Stimulated activated CD8-positive, alpha-beta memory T cell treated with anti-CD3 and anti-CD28 coated beads, Interleukin-2, amount 100 ng/mL, for 48 hours (primary cell): ENCODE data around the gene C15orf62.

Experiments used
- DNase-seq, 2 donors: peaks; one replicate each; pipeline ENCODE4 v3.0.0-alpha.2; 2020; ENCODE audit warnings: low read depth in 2 of 2

The C15orf62 gene

DNA sequence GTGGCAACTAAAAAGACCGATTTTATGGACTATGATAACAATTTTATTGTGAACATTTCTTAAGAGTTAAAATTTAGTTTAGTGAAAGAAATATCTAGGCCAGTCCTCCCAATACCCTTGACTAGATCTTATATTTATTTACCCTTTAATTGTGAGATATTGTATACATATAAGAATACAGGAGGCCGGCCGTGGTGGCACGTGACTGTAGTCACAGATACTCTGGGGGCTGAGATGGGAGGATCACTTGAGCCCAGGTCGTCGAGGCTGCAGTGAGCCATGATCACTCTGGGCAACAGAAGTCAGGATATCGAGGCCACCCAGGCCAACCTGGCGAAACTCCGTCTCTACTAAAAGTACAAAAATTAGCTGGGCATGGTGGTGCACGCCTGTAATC is 14.0 kb upstream of the C15orf62 start:
- no peak for DNase-seq

DNA sequence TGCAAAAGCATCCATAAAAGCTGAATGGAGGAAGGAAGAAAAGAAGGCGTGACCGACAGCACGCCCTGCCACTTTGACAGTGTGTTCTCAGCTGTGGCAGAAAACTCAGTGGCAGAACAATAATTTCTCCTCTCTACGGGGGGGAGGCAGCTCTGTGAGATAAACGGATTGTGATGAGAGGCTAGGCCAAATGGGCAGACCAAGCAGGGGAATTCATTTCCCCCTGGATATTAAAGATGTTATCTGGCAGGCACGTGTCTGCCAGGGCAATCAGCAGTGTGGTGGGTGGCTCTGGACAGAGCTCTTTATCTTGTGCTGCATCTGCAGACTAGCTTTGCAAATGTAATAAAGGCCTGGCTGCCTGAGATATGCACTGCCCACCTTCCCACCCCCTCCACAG is 12.8 kb upstream of the C15orf62 start:
- no peak for DNase-seq

DNA sequence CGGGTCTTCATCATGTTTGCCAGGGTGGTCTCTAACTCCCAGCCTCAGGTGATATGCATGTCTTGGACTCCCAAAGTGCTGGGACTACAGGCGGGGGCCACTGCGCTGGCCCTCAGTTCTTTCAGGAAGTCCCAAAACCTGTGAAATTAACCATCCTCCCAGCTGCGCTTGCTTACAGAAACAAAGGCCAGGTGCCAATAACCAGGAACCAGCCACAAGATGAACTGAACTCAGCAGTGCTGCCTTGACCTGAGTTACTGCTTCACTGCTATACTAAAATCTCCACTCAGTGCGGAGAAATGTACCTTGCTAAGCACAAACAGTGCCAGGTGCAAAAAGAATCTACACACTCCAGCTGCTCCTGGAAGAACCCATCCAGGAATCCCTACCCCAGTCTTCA is 9.8 kb upstream of the C15orf62 start:
- DNase-seq, result no peak

DNA sequence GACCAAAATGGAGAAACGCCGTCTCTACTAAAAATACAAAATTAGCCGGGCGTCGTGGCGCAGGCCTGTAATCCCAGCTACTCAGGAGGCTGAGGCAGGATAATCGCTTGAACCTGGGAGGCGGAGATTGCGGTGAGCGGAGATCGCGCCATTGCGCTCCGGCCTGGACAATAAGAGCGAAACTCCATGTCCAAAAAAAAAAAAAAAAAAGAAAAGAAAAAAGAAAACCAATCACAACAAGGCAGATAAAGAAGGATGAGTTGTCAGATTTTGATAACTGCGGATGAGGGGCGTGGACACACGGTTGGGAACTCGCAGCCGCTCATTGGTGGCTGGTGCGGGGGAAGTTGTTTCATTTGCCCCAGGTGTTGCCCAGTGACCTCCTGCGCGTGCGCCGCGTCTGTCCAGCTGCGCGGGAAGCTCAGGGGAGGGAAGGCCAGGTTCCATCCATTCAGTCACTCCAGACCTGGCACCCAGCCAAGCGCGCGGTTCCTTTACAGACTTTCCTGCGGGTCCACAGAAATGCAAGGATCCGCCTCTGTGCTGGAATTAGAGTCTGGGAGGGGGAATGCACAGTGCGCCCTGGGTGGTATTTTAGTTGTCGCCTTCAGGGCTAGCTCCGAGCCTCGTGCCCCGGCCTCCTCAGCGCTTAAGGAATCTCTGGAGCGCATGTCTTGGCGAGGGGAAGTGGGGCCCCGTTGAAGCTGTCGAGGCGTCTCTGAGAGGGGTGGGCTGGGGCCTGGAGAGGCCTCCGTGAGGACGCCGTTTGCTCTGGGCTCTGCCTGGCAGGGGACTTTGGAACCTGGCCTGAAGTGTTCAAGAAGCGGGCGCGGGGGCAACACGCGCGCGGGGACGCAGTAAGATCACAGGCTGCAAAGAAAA is 6.6 kb upstream of the C15orf62 start:
- DNase-seq, result no peak

DNA sequence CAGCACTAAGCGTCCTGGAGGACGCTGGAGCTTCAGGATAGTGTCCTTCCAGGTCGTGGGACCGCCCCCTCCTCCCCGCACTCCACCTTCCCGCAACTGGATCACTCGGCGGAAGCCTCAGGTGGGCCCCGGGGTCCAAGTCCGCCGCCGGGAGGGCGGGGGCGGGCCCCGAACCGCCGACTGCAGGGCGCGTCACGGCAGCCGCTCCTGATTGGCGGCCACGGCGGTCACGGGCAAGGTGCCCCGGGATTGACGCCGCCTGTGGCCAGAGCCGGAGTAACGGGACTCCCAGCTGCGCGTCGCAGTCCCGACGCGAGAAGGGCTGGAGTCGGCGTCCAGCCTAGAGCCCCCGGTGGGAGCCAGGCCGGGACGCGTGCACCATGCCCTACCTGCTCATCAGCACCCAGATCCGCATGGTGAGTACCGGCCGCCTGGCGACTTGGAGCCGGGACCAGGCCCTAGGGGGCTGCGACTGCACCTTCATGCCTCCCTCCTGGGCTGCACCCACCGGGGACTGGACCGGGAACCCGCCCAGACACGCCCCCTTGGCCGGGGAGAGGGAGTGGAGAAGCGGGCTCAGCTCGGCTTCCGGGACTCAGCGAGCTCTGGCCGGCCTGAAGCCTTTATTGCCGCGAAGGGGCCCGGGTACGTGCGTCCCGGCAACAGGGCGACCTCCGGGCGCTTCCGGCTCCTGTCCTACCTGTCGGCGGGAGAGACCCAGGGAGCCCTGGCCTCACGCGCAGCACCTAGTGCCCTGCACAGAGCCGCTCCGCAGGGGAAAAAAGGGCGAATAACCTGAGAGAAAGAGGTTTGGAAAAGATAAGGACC is 5.8 kb upstream of the C15orf62 start, which contains the start of gene GCHFR:
GCHFR (plus strand) TSS at position 268 of the 828 bp plus-strand sequence; CDS start at position 381, 113 bp downstream.
- peak in 1 of 2 donors; percentile 61 for DNase-seq

DNA sequence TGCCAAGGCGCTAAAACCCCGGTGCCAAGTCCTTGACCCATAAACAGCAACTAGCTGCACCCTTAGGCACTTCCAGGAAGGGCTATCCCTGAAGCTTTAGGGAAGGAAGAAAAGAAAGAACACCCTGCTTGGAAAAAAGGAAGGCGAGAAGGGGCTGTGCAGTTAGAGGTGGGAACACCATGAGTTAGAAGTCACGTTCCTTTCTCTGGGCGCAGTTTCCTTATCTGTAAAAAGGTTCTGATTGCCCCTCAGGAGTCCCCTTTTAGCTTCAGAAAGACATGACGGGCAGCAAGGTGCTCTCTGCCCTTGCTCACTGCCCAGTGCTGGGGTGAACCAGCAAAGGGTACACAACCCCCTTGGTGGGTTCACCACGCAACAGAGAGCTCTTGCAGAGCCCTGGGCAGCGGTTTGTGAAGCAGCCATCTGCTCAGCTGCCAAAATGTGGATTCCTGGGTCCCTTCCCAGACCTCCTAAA is 5.1 kb upstream of the C15orf62 start:
- no peak for DNase-seq

DNA sequence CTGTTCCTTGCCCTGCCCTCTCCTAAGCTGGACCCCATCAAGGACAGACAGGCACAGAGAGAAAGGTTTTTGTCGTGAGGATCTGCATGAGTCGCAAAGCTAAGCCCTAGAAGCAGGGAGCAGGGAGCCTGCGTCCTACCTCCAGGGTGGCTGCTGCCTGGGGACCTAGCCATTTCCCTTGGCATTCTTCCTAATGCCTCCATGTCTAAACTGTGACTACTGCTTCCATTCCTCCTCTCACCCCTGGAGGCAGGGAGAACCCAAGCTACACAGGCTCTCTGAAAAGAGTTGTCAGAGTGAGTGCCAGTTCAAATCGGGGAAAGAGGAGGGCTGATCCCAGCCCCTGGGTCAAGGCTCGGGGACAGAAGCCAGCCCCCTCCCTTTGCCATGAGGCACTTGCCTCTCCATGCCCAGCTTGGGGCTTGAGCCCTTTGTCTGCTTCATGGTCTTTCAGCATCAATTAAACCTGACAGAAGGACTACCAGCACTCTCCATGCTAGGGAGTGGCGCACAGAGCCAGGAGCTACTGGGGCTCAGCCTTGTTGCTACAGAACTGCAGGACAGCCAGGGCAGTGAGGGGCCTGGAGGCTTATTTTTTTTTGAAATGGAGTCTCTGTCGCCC is 3.5 kb upstream of the C15orf62 start:
- DNase-seq, result no peak

DNA sequence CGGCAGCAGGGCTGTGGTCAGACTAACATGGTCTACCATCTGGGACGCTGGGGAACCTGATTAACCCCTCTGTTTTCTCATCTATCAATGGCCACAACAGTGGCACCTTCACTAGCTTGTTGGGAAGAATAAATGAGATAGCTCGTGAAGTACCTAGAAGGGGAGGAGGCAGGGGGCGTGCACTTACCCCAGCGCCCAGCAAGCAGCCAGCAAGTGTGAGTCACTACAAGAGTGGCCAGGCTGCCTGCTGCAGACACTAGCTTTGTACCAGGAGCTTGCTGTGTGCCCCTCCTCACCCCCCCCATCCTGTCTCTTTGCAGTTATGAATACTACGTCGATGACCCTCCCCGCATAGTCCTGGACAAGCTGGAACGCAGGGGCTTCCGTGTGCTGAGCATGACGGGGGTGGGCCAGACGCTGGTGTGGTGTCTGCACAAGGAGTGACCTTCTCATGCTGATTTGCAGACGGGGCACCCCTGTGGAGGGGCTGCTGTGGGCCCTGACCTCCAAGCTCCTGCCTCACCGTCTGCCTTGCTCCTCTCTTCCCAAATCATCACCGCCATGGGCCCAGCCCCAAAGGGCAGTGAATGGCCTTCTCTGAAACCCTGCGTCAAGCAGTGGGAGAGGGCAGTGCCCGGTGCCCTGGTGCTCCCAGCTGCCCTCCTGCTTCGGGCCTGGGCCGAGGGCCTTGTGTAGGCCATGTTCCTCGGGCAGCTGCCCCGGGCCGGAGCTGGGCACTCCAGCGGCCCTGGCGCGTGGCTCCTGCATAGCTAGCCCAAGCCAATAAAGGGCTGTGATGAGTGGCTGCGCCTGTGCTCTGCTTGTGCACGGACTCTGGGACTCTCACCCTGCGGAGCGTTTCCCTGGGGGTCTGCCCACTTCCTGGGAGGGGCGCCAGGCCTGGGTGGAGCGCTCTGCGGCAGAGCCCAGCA is 2.6 kb upstream of the C15orf62 start:
- no peak for DNase-seq

DNA sequence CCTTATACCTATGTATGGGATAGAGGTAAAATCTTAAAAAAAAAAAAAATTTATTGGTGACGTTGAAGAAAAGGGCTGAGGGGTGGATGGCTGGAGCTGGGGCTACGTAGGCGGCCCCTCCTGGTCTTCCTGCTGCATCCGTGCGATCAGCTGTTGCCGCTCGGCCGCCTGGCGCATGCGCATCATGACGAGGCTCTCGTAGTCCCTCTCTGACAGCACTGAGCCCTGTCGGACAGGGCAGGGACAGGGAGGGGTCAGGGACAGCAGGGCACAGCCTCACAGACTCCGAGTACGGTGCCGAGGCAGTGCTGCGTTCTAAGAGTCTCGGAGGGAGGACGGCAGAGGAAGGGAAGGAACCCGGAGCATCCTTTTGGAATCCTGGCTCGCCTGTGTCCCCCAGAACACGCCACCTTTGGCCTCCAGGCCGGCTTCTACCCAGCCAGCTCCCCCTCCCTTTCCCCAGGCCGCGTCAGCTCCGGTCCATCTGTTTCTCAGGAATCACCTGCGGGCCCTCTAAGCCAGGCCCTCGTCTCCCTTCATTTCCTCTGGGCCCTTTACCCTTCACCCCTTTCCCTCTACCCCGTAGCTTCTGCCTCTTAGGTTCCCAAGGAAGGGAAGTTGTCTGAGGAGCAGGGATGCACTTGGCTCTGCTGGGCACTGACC is 1.8 kb upstream of the C15orf62 start:
- DNase-seq, result no peak

DNA sequence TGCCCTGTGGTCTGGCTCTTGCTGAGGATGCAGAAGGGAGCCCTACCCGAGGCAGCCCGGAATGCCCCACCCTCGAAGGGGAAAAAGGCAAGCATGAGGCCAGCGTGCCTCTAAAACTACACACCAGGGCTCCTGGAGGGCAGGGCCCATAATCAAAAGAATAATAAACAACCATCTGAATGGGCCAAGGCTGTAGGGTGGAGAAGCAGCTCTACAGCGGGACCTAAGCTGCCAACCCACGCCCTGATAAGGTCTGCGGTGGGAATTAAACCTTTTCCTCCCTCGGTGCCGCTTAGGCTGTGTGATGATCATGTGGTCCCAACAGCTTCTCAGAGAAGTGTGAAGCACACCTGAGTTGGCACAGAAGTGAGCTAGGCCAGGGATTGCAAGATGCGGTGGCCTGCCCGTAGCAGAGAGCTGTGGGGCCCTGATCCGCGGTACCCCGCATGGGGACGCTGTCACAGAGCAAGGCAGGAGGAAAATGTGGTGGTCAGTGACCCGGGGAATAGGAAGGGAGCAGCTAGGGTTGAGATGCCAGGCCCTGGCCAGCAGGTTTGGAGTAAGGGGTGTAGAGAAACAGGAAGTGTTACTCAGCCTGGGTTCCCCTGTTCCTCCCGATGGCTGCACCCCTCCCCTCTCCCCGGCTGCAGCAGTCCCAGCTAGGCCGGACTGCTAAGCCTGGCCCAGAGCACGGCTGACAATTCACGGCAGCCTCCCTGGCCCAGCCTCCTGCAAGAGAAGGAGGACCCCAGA is 1.1 kb upstream of the C15orf62 start:
- no peak for DNase-seq

DNA sequence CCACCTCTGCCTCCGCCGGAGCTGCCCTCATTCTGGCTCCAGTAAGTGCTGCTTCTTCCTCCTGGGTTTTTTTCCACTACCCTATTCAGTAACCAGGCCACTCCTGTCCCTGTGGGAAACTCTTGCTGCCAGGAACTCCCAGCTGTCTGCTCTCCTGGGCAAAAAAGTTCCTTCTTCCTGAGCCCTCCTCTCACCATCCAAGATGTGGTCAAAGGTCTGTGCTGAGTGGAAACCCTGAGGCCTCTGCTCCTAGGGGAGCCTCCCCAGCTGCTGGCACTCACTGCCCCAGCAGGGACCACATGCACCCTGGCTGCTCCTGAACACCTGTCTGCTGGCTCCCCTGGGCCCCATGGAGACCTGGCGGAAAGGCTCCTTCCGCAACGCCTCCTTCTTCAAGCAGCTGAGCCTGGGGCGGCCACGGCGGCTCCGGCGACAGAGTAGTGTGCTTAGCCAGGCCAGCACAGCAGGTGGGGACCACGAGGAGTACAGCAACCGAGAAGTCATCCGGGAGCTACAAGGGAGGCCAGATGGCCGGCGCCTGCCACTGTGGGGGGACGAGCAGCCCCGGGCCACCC is 454 bp downstream of the C15orf62 start:
- no peak for DNase-seq

DNA sequence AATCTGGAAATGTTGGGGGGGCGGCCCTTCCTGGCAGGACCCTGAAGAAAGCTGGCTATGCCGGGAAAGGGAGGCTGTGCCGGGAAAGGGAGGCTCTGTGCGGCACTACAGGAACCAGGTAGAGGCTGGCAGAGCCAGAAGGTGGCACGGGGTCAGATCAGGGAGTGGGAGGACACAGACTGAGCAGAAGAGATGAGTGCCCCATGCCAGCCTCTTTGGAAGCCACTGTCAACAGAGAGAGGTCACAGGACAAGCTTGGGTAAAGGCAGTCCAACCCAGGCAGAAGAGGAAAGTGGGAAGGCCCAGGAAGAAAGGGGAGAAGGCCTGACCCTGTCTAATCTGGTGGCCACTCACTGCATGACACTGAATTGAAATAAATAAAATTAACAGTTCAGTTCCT is 1.5 kb downstream of the C15orf62 start:
- DNase-seq, result no peak

DNA sequence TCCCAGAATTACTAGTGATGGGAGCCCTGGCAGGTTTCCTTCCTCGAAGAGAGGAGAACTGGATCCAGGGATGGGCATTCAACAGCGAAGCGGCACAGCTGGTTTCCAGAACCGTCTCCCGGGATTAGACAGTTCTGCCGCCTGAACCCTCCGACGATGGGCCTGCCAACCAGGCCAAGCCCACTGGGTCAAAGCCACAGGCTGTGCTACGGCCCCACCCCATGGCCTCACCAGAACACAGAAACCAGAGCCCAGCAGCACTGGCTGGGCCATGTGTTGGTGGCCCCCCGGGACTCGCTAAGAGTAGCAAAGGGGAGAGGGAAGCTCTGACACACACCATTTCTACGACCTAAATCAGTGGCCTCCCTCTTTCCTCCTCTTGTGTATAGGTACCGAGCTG is 2.2 kb downstream of the C15orf62 start:
- DNase-seq, result no peak

DNA sequence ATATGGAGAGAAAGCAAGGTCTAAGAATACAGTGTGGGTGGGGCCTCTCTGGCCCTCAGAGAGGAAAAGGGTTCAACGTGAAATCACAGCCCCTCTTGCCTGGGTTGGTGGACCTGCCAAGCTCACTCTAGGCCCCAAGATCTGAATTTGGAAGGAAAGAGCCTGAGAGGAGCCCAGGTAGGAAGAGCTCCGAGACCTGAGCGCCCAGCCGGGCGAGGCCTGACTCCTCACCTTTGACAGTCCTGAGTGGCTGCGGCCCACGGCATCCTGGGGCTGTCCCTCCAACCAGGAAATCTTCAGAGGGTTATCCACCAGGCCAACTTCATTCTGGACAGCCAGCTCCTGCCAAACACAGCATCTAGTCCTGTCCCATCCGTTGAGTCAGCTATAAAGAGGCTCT is 3.7 kb downstream of the C15orf62 start:
- no peak for DNase-seq

DNA sequence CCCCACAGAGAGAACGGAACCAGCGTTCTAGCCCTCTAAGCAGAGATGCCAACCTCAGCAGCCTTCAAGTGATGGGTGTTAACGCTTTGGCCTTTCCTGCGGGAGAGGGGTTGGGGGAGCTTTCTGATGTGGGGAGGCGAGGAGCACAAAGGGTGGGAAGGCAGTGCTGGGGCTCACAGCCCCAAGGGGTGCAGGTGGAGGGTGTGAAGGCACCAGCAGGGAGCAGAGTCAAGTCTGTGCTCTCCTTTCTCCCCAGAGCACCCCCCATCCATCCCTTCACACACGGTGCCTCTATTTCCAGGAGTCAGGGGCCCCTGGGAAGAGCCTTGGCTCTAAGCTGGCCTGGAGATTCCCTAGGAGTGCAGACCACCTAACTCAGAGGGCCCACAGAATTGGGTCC is 4.1 kb downstream of the C15orf62 start:
- no peak for DNase-seq

DNA sequence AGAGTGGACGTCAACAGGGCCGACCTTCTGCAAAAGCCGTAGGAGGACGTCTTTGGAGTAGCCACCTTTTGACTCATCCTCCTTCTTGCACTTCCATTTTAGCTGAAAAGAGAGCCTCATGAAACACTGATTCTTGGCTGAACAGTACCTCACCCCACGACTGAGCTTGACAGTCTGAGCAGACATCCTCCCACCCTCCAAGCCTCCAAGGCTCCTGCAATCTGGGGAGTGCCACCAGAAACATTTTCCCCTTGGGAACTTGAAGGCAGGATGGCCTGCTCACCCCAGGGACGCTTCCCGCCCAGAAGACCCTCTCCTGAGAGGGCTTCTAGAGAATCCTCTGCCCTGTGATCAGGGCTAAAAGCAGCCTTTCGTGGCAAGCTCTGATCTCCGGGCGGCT is 5.2 kb downstream of the C15orf62 start:
- no peak for DNase-seq

DNA sequence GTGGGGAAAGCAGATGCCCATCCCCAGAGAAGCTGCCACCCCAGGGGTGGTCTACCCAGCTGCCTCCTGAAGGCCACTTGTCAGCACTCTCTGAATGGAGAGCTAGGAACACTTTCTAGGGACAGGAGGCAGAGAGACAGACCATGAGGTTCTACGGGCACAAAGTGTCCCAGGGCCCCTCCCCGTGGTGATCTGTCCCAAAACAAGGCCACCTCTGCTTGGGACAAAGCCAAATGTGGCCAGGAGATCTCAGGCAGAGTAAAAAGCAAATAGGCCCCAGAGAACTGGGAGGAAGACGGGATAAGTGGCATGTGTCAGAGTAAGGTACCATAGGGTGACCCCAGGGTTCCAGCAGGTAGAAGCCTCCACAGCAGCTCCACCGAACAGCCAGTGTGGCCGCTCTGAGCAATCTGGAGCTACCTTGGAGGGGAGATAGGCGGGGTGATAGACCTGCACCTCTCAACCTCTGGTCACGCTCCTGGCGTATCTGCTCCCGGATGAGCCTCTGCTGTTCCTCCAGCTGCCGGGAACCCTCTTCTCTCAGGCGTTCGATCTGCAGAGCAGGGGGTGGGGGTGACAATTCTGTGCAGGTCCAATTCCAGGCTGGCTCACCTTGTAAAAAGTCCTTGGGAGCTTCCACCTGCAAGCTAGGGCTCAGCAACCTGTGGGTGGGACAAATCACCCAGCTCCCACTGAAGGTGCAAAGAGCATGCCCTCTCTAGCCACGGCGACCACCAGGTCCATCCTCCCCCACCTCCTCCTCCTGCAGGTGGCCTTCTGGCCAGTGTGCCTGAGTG is 6.2 kb downstream of the C15orf62 start:
- DNase-seq, result no peak

DNA sequence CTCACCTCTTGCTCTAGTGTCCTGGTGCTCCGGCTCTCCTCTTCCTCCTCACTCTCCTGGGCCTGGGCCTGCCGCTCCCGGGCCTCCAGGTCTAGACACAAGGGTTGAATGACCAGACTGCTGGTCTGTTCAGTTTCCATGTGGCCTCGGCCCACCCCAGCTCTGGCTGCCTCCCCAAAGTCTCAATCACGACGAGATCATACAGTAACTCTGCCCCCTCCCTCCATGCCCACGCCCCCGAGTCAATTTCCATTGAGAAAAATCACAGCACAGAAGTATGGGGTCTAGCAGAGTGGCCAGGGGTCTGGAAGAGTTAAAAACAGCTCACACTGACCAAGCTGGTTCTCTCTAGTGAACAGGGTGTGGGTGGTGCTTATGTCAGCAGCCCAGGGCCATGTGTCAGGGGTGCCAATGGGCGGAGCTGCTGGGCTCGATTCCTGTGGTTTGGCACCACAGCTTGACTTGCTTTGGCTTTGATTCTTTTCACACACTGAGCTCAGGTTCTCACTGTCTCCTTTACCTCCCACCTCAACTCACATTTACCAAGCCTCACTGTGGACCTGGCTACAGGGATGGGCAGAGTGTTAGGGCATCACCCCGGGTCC is 6.9 kb downstream of the C15orf62 start:
- DNase-seq, result no peak
